Measurements from ENCODE around the gene NBAS. TPM values are rescaled to one million over a fixed set of nuclear protein-coding genes. Genes with fewer than 3 reads are reported as not detected.

The NBAS gene
- total and polyA plus RNA-seq, 9 of the 15 experiments (the other 6 are each of a cell fraction or from before 2014, with no cell fraction given), result 15.3 to 94.4 (median 69.9) TPM

- Histone ChIP-seq H3K9me3 (replicated peaks; ENCODE audit: control insufficient read depth, insufficient read depth, low read depth, low read length) (no peaks in the 10 kb centered on the region), H3K27ac (ENCODE audit: extremely low read depth, low read depth, low read length) (no peak overlapping the region), H3K4me1 (replicated peaks in 1 of 2; ENCODE audit: control insufficient read depth in 2 of 2, insufficient read depth in 2 of 2, low read length in 2 of 2) (no peaks in the 10 kb centered on the region), H3K4me2 (ENCODE audit: insufficient read depth, low read length) (no peak overlapping the region), H3K9me1 (ENCODE audit: control insufficient read depth, insufficient read depth, low read length) (no peaks in the 10 kb centered on the region), H4K20me1 (replicated peaks; ENCODE audit: control insufficient read depth, insufficient read depth, low read length) (no peaks in the 10 kb centered on the region), H2AFZ (ENCODE audit: low read depth, low read length) (no peak overlapping the region), H3K9ac (ENCODE audit: insufficient read depth in 1 of 2, low read depth in 2 of 2, low read length in 2 of 2) (no peak overlapping the region), H3K27me3 (ENCODE audit: control insufficient read depth in 2 of 2, insufficient read depth in 2 of 2, low read length in 2 of 2) (no peaks in the 10 kb centered on the region), H3K79me2 (ENCODE audit: control insufficient read depth, insufficient read depth, low read length) (no peaks in the 10 kb centered on the region), H3K4me3 (no peak overlapping the region), H3K36me3 (ENCODE audit: control insufficient read depth, insufficient read depth, low read length) (peaks cover 81% of the 10 kb centered on the region)
- ATAC-seq, result no peak
- in situ Hi-C loops (cut with MboI), result no loop called here
- BruUV-seq (replicated peaks), result no TSS peak
- TF ChIP-seq POLR2G (IDR thresholded peaks at IDR 0.05; ENCODE audit: low read depth, low read length), result peak; percentile 2; the same call in 1 of the 2 replicates
- TF ChIP-seq XRCC5 (IDR thresholded peaks at IDR 0.05; ENCODE audit: low read depth, low read length), result no peak
- TF ChIP-seq ZNF197 (CRISPR knock-in tag; IDR thresholded peaks at IDR 0.05; ENCODE audit: low read depth), result no peak
- no peak for FAIRE-seq
- no peak for DNase-seq (ENCODE audit: extremely low read depth in 1 of 4, low spot score in 3 of 4)
- ChIA-PET POLR2A (no interaction called here), CTCF (ENCODE audit: low intra/inter-chr PET ratio) (no interaction called here)
- WGBS (ENCODE audit: insufficient coverage, low coverage, missing lambda C conversion rate), result 82% methylated on average over 5 of the region's 5 CpGs
- intact Hi-C loops (cut with micrococcal nuclease), result no loop called here
These were observed 379.9 kb downstream of the NBAS start for GRCh38 chr2:15181092-15181745.

GRCh38 chr2:15180379-15180778 lies 380.8 kb downstream of the NBAS start:
- H3K9me3 ChIP-seq (replicated peaks; ENCODE audit: control insufficient read depth, insufficient read depth, low read depth, low read length), result no peaks in the 10 kb centered on the region
- no peaks in the 10 kb centered on the region for H3K27me3 ChIP-seq (ENCODE audit: control insufficient read depth in 2 of 2, insufficient read depth in 2 of 2, low read length in 2 of 2)
- H3K36me3 ChIP-seq (ENCODE audit: control insufficient read depth, insufficient read depth, low read length), result peaks cover 85% of the 10 kb centered on the region
- H3K27ac ChIP-seq (ENCODE audit: extremely low read depth, low read depth, low read length), result no peak overlapping the region
- H4K20me1 ChIP-seq (replicated peaks; ENCODE audit: control insufficient read depth, insufficient read depth, low read length), result no peaks in the 10 kb centered on the region
- DNase-seq (ENCODE audit: extremely low read depth in 1 of 4, low spot score in 3 of 4) (no peak), FAIRE-seq (no peak), ATAC-seq (no peak)
- in situ Hi-C loops (cut with MboI) (no loop called here), intact Hi-C loops (cut with micrococcal nuclease) (no loop called here)
- 92% methylated on average over 8 of the region's 9 CpGs for WGBS (ENCODE audit: insufficient coverage, low coverage, missing lambda C conversion rate)
- no peak overlapping the region for H3K4me3 ChIP-seq
- no peak overlapping the region for H3K9ac ChIP-seq (ENCODE audit: insufficient read depth in 1 of 2, low read depth in 2 of 2, low read length in 2 of 2)
- H3K4me1 ChIP-seq (replicated peaks in 1 of 2; ENCODE audit: control insufficient read depth in 2 of 2, insufficient read depth in 2 of 2, low read length in 2 of 2), result no peaks in the 10 kb centered on the region
- ChIA-PET CTCF (ENCODE audit: low intra/inter-chr PET ratio) (no interaction called here), POLR2A (no interaction called here)
- BruUV-seq (replicated peaks), result no TSS peak
- H3K79me2 ChIP-seq (ENCODE audit: control insufficient read depth, insufficient read depth, low read length), result no peaks in the 10 kb centered on the region
- H2AFZ ChIP-seq (ENCODE audit: low read depth, low read length), result no peak overlapping the region
- H3K4me2 ChIP-seq (ENCODE audit: insufficient read depth, low read length), result no peak overlapping the region
- H3K9me1 ChIP-seq (ENCODE audit: control insufficient read depth, insufficient read depth, low read length), result no peaks in the 10 kb centered on the region
- TF ChIP-seq NFIC (IDR thresholded peaks at IDR 0.05) (no peak), ZNF699 (CRISPR knock-in tag; IDR thresholded peaks at IDR 0.05; ENCODE audit: insufficient replicate concordance) (no peak), ATF3 (IDR thresholded peaks at IDR 0.05) (no peak), ATF3 (CRISPR knock-in tag; conservative IDR thresholded peaks at IDR 0.05) (no peak), PTTG1 (tag; IDR thresholded peaks at IDR 0.05; ENCODE audit: low read depth) (no peak), TBP (optimal IDR thresholded peaks at IDR 0.05; ENCODE audit: low read depth, low read length) (no peak), TAL1 (IDR thresholded peaks at IDR 0.05) (no peak), NCOA1 (IDR thresholded peaks at IDR 0.05; ENCODE audit: low read depth) (no peak), ZNF239 (CRISPR knock-in tag; IDR thresholded peaks at IDR 0.05) (no peak), HLTF (IDR thresholded peaks at IDR 0.05) (no peak), ZNF263 (CRISPR knock-in tag; IDR thresholded peaks at IDR 0.05; ENCODE audit: borderline replicate concordance) (no peak), SETDB1 (IDR thresholded peaks at IDR 0.05; ENCODE audit: low read length) (no peak), ELF1 (tag; IDR thresholded peaks at IDR 0.05) (no peak)
- TF ChIP-seq, protein P1, sequence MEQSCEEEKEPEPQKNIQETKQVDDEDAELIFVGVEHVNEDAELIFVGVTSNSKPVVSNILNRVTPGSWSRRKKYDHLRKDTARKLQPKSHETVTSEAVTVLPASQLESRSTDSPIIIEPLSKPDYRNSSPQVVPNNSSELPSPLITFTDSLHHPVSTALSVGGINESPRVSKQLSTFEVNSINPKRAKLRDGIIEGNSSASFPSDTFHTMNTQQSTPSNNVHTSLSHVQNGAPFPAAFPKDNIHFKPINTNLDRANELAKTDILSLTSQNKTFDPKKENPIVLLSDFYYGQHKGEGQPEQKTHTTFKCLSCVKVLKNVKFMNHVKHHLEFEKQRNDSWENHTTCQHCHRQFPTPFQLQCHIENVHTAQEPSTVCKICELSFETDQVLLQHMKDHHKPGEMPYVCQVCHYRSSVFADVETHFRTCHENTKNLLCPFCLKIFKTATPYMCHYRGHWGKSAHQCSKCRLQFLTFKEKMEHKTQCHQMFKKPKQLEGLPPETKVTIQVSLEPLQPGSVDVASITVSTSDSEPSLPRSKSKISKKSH (CRISPR knock-in tag; IDR thresholded peaks at IDR 0.05), result no peak

All from K562 (cell line).